HEK293 (cell line): ENCODE measurements around the gene PPM1F.

Source experiments
- CTCF ChIA-PET: fragments of 350-600 bp; formaldehyde crosslinking; extraction: SDS; loops from one replicate; lab custom pipeline; 2021; ENCODE audit warnings: antibody characterized with exemption; lab: Yijun Ruan, JAX
- POLR2A ChIA-PET: fragments of 300-600 bp; formaldehyde crosslinking; extraction: SDS; loops from one replicate; lab custom pipeline; 2020; ENCODE audit warnings: antibody characterized with exemption, inconsistent platforms; lab: Yijun Ruan, JAX
- H3K27ac ChIP-seq: fragments of 200-500 bp; sonication (Bioruptor generic); 2 replicates; pipeline ENCODE4 v1.5.1; 2014; ENCODE audit warnings: low read depth, low read length, control low read depth, inconsistent platforms; ENCODE audit errors: extremely low read depth
- H3K36me3 ChIP-seq, 2 experiments: fragments of 200-500 bp in 1 of 2; sonication (Bioruptor generic) in 1 of 2; 1 replicate in 1 of 2; 2 replicates in 1 of 2; pipeline ENCODE4 v1.5.1; 2014 to 2017; ENCODE audit warnings: inconsistent platforms in 2 of 2, low read length in 2 of 2; ENCODE audit not compliant: control insufficient read depth in 2 of 2, insufficient read depth in 1 of 2
- H3K4me1 ChIP-seq: fragments of 200-500 bp; sonication (Bioruptor generic); 2 replicates; pipeline ENCODE4 v1.5.1; 2014; ENCODE audit warnings: mild to moderate bottlenecking, low read length, inconsistent platforms; ENCODE audit not compliant: control insufficient read depth, insufficient read depth
- H3K4me3 ChIP-seq: 2 replicates; pipeline ENCODE4 v1.5.1; 2011; ENCODE audit warnings: low read depth, mild to moderate bottlenecking, control low read depth, low read length, moderate library complexity
- H3K9me3 ChIP-seq: fragments of 200-500 bp; sonication (Bioruptor generic); 2 replicates; pipeline ENCODE4 v1.5.1; 2014; ENCODE audit warnings: low read depth, low read length, inconsistent platforms; ENCODE audit not compliant: control insufficient read depth, insufficient read depth
- BCL6B ChIP-seq: fragments of 450-650 bp; formaldehyde crosslinking; IDR thresholded peaks from 2 replicates; pipeline ENCODE4 v1.5.1; 2017; ENCODE audit warnings: missing biosample characterization, missing genetic modification characterization
- ELK4 ChIP-seq: IDR thresholded peaks from 2 replicates; pipeline ENCODE4 v1.6.1; 2011; ENCODE audit warnings: mild to moderate bottlenecking, low read depth, low read length, borderline replicate concordance
- GLIS1 ChIP-seq: fragments of 450-650 bp; formaldehyde crosslinking; IDR thresholded peaks from 2 replicates; pipeline ENCODE4 v1.5.1; 2016; ENCODE audit warnings: missing biosample characterization, missing genetic modification characterization
- HIC1 ChIP-seq: fragments of 450-650 bp; formaldehyde crosslinking; IDR thresholded peaks from 2 replicates; pipeline ENCODE4 v1.5.1; 2016; ENCODE audit warnings: missing biosample characterization, missing genetic modification characterization
- KLF16 ChIP-seq: fragments of 450-650 bp; formaldehyde crosslinking; IDR thresholded peaks from 2 replicates; pipeline ENCODE4 v1.5.1; 2017; ENCODE audit warnings: missing biosample characterization, missing genetic modification characterization
- KLF17 ChIP-seq: fragments of 450-650 bp; formaldehyde crosslinking; IDR thresholded peaks from 2 replicates; pipeline ENCODE4 v1.5.1; 2016; ENCODE audit warnings: missing biosample characterization, missing genetic modification characterization
- SCRT2 ChIP-seq: fragments of 450-650 bp; formaldehyde crosslinking; IDR thresholded peaks from 2 replicates; pipeline ENCODE4 v1.5.1; 2016; ENCODE audit warnings: missing biosample characterization, missing genetic modification characterization
- TCF7L2 ChIP-seq: IDR thresholded peaks from 2 replicates; pipeline ENCODE4 v1.6.1; 2011; ENCODE audit warnings: low read depth, mild to moderate bottlenecking, inconsistent platforms, low read length, moderate library complexity, borderline replicate concordance
- ZBTB7A ChIP-seq: fragments of 450-650 bp; formaldehyde crosslinking; IDR thresholded peaks from 2 replicates; pipeline ENCODE4 v1.5.1; 2016; ENCODE audit warnings: low read depth, missing biosample characterization, missing genetic modification characterization
- ZNF112 ChIP-seq: fragments of 450-650 bp; formaldehyde crosslinking; IDR thresholded peaks from 2 replicates; pipeline ENCODE4 v1.5.0; 2017; ENCODE audit warnings: missing biosample characterization, missing genetic modification characterization
- ZNF133 ChIP-seq: fragments of 450-650 bp; formaldehyde crosslinking; IDR thresholded peaks from 2 replicates; pipeline ENCODE4 v1.5.1; 2016; ENCODE audit warnings: missing biosample characterization, missing genetic modification characterization
- ZNF169 ChIP-seq: fragments of 450-650 bp; formaldehyde crosslinking; IDR thresholded peaks from 2 replicates; pipeline ENCODE4 v1.5.1; 2016; ENCODE audit warnings: missing biosample characterization, missing genetic modification characterization
- ZNF184 ChIP-seq: fragments of 450-650 bp; IDR thresholded peaks from 2 replicates; pipeline ENCODE4 v1.5.1; 2018; ENCODE audit warnings: missing biosample characterization, mild to moderate bottlenecking, missing genetic modification characterization
- ZNF23 ChIP-seq: fragments of 450-650 bp; formaldehyde crosslinking; IDR thresholded peaks from 2 replicates; pipeline ENCODE4 v1.5.1; 2016; ENCODE audit warnings: missing biosample characterization, missing genetic modification characterization, borderline replicate concordance
- ZNF248 ChIP-seq: fragments of 450-650 bp; formaldehyde crosslinking; IDR thresholded peaks from 2 replicates; pipeline ENCODE4 v1.5.1; 2017; ENCODE audit warnings: missing biosample characterization, missing genetic modification characterization
- ZNF274 ChIP-seq, 2 experiments: fragments of 200-500 bp in 1 of 2; fragments of 450-650 bp in 1 of 2; sonication (Bioruptor generic) in 1 of 2; formaldehyde crosslinking in 1 of 2; IDR thresholded peaks; 2 replicates each; pipeline versions ENCODE4 v1.5.1 to v1.6.1; 2014 to 2016; ENCODE audit warnings: borderline replicate concordance in 1 of 2, inconsistent platforms in 1 of 2, low read length in 1 of 2, missing biosample characterization in 1 of 2, missing genetic modification characterization in 1 of 2
- ZNF37A ChIP-seq: fragments of 450-650 bp; IDR thresholded peaks from 2 replicates; pipeline ENCODE4 v1.5.1; 2018; ENCODE audit warnings: missing biosample characterization, missing genetic modification characterization
- ZNF391 ChIP-seq: fragments of 450-650 bp; formaldehyde crosslinking; IDR thresholded peaks from 2 replicates; pipeline ENCODE4 v1.5.1; 2016; ENCODE audit warnings: low read depth, missing biosample characterization, missing genetic modification characterization, borderline replicate concordance
- ZNF426 ChIP-seq: fragments of 450-650 bp; formaldehyde crosslinking; IDR thresholded peaks from 2 replicates; pipeline ENCODE4 v1.5.1; 2017; ENCODE audit warnings: missing biosample characterization, missing genetic modification characterization, mild to moderate bottlenecking, inconsistent platforms, moderate library complexity
- ZNF501 ChIP-seq: fragments of 450-650 bp; formaldehyde crosslinking; IDR thresholded peaks from 2 replicates; pipeline ENCODE4 v1.5.1; 2016; ENCODE audit warnings: missing biosample characterization, missing genetic modification characterization
- ZNF513 ChIP-seq: fragments of 450-650 bp; IDR thresholded peaks from 2 replicates; pipeline ENCODE4 v1.5.1; 2018; ENCODE audit warnings: missing biosample characterization, missing genetic modification characterization
- ZNF521 ChIP-seq: fragments of 450-650 bp; formaldehyde crosslinking; IDR thresholded peaks from 2 replicates; pipeline ENCODE4 v1.5.1; 2017; ENCODE audit warnings: missing biosample characterization, mild to moderate bottlenecking, missing genetic modification characterization
- ZNF530 ChIP-seq: fragments of 450-650 bp; formaldehyde crosslinking; IDR thresholded peaks from 2 replicates; pipeline ENCODE4 v1.5.1; 2016; ENCODE audit warnings: low read depth, missing biosample characterization, missing genetic modification characterization
- ZNF580 ChIP-seq: fragments of 450-650 bp; formaldehyde crosslinking; IDR thresholded peaks from 2 replicates; pipeline ENCODE4 v1.5.1; 2016; ENCODE audit warnings: missing biosample characterization, missing genetic modification characterization
- ZNF658 ChIP-seq: fragments of 450-650 bp; formaldehyde crosslinking; IDR thresholded peaks from 2 replicates; pipeline ENCODE4; 2016; ENCODE audit warnings: missing biosample characterization, missing genetic modification characterization
- ZNF701 ChIP-seq: fragments of 450-650 bp; formaldehyde crosslinking; IDR thresholded peaks from 2 replicates; pipeline ENCODE4 v1.5.1; 2016; ENCODE audit warnings: missing biosample characterization, missing genetic modification characterization
- ZNF707 ChIP-seq: fragments of 450-650 bp; formaldehyde crosslinking; IDR thresholded peaks from 2 replicates; pipeline ENCODE4 v1.5.1; 2016; ENCODE audit warnings: missing biosample characterization, missing genetic modification characterization
- ZNF843 ChIP-seq: fragments of 450-650 bp; formaldehyde crosslinking; IDR thresholded peaks from 2 replicates; pipeline ENCODE4 v1.5.1; 2016; ENCODE audit warnings: missing biosample characterization, missing genetic modification characterization

Gene PPM1F

GRCh38 chr22:21964918-21965484, 12.4 kb upstream of the PPM1F start (continued):
- TF ChIP-seq ZNF513 (no peak), GLIS1 (tag by site-specific recombination) (no peak), ZNF707 (tag by site-specific recombination) (no peak), ZNF184 (no peak), ZNF112 (no peak), ZNF169 (tag by site-specific recombination) (no peak), ZNF658 (tag by site-specific recombination) (no peak), HIC1 (tag by site-specific recombination) (no peak), ZNF23 (tag by site-specific recombination) (no peak), KLF16 (tag by site-specific recombination) (no peak)

GRCh38 chr22:21964234-21964633, 11.6 kb upstream of the PPM1F start:
- ChIA-PET POLR2A (no interaction called here), CTCF (interaction anchor here (9.3 kb wide), 1 partner anchor 12 kb away, joined by 47 read pairs; the partner anchor contains the start of gene PPM1F)
- Histone ChIP-seq H3K36me3 (peaks cover 5 to 99% of the 10 kb centered on the region in 2 experiments; a peak in 2 of 3 replicates), H3K9me3 (no peaks in the 10 kb centered on the region), H3K4me3 (no peak overlapping the region), H3K4me1 (no peaks in the 10 kb centered on the region), H3K27ac (no peak overlapping the region)
- TF ChIP-seq ZNF843 (tag by site-specific recombination), result no peak
- TF ChIP-seq ZNF133 (tag by site-specific recombination), result no peak
- no peak for TF ChIP-seq ZNF274 (IDR thresholded peaks at IDR 0.05; ENCODE audit: low read length)
- TF ChIP-seq ZNF274 (tag by site-specific recombination; IDR thresholded peaks at IDR 0.05; ENCODE audit: borderline replicate concordance), result no peak
- TF ChIP-seq ZNF248, result no peak
- no peak for TF ChIP-seq KLF17 (tag by site-specific recombination)
- TF ChIP-seq ZBTB7A, result no peak
- TF ChIP-seq ZNF391 (tag by site-specific recombination), result no peak
- no peak for TF ChIP-seq ZNF530 (tag by site-specific recombination)
- no peak for TF ChIP-seq ELK4
- TF ChIP-seq ZNF580, result no peak
- TF ChIP-seq ZNF701 (tag by site-specific recombination), result no peak
- TF ChIP-seq ZNF426 (tag by site-specific recombination), result no peak
- TF ChIP-seq ZNF37A (tag by site-specific recombination), result no peak
- no peak for TF ChIP-seq SCRT2
- TF ChIP-seq ZNF501, result no peak
- no peak for TF ChIP-seq ZNF521
- TF ChIP-seq ZNF513, result no peak
- TF ChIP-seq TCF7L2, result no peak
- no peak for TF ChIP-seq BCL6B (tag by site-specific recombination)
